HG03196 (cell line): ENCODE results near the gene NSD2.
"Not testable (repeated sequence)": the region's sequence is repeated elsewhere in the genome, so short reads cannot be mapped to it uniquely, and the experiment has no call there.

Experiments used
- ATAC-seq: cut with Tn5 transposase; IDR thresholded peaks from one replicate; pipeline ENCODE4 v1.9.1; 2021; ENCODE audit not compliant: unreplicated experiment

The NSD2 gene

DNA sequence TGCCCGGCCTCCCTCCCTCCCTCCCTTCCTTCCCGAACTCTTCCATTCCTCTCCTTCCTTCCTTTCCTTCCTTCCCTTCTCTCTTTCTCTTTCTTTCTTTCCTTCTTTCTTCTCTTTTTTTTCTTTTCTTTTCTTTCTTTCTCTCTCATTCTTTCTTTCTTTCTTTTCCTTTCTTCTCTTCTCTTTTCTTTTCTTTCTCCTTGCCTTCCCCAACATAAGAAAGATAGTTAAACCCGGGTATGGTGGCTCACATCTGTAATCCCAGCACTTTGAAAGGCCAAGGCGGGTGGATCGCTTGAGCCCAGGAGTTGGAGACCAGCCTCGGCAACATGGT lies 25.4 kb downstream of the NSD2 start:
- no peak for ATAC-seq

DNA sequence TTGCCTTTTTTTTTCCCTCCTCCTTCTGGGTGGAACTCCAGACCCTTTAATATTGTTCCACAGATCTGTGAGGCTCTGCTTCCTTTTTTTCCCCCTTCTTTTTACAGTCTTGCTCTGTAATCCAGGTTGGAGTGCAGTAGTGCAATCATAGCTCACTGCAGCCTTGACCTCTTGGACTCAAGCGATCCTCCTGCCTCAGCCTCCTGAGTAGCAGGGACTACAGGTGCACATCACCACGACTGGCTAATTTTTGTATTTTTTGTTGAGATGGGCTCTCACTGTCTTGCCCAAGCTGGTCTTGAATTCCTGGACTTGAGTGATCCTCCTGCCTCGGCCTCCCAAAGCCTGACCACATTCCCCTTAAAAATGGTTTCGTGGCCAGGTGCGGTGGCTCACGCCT lies 26.8 kb downstream of the NSD2 start:
- no peak for ATAC-seq

DNA sequence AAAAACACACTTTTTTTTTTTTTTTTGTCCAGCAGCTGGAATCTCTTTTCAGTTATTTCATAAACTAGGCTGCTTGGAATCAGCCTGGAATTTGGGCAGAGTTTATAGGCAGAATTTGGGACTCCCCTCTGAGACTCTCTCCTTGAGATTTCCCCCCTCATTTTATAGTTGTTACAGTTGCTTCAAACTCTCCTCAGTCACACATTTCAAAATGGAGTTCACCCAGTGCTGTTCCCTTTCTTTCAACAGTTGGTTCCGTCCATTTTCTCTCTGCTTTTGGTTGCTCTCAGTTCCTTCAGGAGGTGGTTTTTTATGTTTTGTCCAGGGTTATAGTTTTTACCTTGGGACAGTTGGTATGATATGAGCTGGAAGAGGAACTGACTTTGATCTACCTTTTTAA lies 27.5 kb downstream of the NSD2 start:
- ATAC-seq = no peak

DNA sequence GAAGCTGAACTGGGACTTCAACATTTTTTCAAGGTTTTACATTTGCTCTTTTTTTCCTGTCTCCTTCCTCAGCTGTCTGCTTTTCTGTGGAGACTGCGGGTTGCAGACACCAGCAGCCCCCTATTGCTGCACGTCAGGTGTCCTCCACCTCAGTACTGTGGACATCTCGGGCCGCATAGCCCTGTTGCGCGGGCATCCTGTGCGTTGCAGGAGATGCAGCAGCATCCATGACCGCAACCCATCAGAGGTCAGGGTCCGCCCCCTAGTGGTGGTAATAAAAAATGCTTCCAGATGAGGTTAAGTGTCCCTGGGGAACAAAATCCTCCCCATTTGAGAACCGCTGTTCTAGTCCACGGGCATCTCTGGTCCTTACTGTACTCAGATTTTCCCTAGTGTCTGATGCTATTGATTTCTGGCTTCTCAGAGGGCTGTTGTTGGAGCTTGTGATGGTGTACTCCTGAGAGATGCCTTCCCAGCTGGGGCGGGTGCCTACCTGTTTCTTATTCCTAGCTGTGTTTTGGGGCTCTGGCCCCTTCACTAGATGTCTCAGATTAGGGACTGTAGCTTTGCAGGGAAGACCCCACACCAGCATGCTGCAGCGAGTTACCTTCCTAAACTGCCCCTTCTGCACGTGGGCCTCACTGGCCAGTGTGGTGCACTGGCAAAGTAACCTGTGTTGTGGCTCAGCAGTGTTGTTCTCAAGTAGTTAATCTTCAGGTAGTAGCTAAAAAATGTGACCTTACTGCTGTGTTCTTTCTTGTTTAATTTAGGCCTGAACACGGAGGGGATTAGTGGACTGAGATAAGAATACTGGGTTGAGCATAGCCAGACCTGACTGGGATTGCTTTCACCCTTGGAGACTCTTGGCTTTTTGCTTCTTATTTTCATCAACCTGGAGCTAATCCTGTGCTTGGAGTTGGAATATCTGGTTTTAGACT lies 28.2 kb downstream of the NSD2 start:
- ATAC-seq = peak; percentile 67

DNA sequence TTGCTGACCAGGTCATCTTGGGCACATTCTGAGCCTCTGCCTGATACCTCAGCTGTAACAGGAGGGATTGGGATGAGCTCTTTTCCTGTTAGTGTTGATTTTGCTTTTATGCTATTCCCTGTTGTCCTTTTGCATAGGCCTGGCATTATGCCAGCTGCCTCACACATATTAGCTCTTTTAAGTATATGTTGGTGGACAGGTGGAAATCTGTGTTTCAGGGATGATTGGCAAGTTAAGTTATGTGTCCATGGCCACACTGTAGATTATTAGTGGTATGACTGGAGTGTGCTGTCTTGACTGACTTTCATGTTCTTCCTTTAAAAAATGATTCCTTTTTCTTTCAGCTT lies 28.9 kb downstream of the NSD2 start:
- ATAC-seq = no peak

DNA sequence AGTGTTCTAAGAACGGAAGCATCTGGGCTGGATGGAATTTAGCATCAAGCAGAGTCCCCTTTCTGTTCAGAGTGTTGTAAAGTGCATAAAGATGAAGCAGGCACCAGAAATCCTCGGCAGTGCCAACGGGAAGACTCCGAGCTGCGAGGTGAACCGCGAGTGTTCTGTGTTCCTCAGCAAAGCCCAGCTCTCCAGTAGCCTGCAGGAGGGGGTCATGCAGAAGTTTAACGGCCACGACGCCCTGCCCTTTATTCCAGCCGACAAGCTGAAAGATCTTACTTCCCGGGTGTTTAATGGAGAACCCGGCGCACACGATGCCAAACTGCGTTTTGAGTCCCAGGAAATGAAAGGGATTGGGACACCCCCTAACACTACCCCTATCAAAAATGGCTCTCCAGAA lies 29.4 kb downstream of the NSD2 start:
- ATAC-seq = no peak

DNA sequence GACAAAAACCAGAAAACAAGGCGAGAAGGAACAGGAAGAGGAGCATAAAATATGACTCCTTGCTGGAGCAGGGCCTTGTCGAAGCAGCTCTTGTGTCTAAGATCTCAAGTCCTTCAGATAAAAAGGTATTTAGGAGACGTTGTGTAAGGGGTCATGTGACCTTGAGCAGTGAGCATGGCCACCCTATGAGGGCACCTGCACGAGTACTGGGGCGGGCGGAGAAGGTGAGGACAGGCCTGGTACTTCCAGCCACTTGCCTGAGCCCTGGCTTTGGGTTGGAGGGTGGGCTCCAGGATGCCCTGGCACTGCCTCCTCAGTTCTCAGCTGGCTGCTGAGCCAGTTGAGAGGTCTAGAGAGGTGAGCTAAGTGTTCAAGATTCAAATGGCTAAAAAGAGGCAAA lies 29.9 kb downstream of the NSD2 start:
- ATAC-seq = no peak

DNA sequence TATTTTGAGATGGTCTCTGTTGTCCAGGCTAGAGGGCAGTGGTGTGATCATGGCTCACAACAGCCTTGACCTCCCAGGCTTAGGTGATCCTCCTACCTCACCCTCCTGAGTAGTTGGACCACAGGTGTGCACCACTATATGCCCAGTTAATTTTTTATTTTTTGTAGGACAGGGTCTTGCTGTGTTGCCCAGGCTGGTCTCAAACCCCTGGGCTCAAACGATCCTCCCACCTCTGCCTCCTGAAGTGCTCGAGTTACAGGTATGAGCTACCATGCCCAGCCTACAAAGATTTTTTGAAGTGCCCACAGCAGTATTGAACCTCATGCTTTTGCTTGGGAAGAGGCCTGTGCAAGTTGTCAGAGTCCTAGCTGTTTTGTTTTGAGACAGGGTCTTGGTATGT lies 31.1 kb downstream of the NSD2 start:
- no peak for ATAC-seq

DNA sequence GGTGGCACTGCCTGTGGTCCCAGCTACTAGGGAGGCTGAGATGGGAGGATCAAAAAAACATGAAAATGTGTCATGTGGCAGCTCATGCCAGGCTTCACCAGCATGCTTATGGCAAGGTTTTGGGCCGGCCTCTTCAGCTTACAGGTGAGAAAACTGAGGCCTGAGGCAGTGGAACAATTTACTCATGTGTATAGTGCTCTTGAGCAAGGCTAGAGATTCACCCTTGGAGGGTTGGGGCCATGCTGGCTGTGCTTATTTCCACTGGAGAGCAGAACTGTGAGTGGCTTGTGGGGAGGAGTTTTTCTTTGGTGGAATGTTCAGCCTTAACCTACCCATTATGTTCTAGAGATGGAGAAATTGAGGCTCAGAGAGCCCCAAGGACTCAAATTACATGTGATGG lies 31.8 kb downstream of the NSD2 start:
- no peak for ATAC-seq

DNA sequence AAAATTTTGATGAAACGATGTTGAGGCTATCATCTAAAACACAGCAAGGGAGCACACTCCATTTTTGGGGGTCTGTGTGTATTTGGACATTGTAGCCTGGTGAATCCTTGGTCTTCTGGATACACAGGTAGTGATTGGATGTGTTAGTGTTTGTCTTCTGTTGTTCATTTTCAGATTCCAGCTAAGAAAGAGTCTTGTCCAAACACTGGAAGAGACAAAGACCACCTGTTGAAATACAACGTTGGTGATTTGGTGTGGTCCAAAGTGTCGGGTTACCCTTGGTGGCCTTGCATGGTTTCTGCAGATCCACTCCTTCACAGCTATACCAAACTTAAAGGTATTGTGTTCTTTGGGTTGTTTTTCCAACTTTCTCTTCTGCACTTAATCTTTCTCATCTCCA lies 32.8 kb downstream of the NSD2 start:
- no peak for ATAC-seq

DNA sequence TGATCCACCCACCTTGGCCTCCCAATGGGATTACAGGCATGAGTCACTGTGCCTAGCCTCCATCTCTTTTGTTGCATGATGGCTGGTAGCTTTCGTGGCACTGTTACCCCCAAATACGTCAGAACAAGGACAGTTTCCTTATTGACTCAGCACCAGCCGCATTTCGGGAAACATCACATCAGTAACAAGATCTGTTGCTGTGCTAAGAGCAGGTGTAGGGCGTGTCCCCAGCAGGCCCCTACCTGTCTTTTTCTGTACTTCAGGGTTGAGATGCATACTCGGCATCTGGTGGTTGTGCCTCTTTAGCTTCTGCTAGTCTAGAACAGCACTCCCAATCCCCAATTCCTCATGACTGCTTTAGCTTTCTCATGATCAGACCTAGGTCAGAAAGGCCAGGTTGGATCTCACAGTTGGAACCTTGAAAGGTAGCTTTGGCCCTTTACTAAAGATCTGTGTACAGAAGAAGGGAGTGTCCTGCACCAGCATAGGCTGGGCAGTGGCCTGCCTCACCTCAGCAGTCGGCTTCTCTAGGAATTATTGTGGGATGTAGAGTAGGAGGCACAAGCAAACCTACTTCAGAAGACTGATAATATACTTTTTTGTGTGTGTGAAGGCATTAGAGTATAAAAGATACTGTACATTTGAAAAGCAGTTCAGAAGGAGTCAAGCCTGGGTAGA lies 36.8 kb downstream of the NSD2 start:
- ATAC-seq = no peak

DNA sequence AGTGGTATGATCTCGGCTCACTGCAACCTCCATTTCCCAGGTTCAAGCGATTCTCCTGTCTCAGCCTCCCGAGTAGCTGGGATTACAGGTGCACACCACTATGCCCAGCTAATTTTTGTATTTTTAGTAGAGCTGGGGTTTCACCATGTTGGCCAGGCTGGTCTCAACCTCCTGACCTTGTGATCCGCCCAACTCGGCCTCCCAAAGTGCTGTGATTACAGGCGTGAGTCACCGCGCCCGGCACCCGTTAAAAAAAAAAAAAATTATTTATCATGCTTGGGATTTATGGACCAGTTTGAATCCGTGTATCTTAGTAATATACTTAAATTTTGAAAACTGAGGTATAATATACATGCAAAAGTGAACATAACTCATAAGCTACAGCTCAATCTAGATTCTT lies 38.5 kb downstream of the NSD2 start:
- ATAC-seq = not testable (repeated sequence)

DNA sequence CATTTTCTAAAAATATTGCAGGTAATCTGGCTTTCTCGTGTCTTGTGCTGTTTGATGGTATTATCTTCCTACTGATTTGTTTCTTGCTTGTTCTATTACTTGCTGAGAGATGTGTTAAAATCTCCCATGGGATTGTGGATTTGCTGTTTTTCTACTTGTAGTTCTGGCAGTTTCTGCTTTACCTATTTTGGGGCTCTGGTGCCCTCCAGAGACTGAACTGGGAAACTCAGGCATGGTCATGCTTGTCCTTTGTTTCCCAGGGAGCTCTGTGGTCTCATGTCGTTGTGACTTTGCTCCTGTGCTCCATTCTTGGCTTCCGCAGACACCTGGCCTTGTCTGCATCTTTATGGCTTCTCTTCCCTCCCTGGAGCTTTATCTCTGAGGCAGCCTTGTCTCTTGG lies 39.5 kb downstream of the NSD2 start:
- no peak for ATAC-seq

DNA sequence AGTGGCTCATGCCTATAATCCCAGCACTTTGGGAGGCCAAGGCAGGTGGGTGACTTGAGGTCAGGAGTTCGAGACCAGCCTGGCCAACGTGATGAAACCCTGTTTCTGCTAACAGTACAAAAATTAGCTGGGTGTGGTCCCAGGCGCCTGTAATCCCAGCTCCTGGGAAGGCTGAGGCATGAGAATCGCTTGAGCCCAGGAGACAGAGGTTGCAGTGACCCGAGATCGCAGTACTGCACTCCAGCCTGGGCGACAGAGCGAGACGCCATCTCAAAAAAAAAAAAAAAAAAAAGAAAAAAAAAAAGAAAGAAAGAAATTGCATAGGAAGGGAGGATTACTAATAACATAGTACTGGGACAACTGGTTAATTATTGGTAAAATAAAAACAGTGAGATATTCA lies 40.1 kb downstream of the NSD2 start:
- ATAC-seq = not testable (repeated sequence)

DNA sequence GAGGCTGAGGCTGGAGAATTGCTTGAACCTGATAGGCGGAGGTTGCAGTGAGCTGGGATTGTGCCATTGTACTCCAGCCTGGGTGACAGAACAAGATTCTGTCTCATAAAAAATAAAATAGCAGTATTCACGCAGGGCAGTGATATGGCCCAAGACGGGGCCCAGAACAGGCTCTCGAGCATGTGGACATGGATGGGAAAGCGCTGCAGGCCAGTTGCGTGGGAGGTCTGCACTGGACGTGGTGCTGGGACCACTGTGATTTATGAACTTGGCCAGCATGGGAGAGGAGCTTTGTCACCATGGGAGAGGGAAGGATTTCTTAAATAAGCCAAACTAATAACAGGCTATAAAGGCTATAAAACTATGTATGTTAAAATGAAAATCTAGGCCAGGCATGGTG lies 51.6 kb downstream of the NSD2 start:
- ATAC-seq = no peak

DNA sequence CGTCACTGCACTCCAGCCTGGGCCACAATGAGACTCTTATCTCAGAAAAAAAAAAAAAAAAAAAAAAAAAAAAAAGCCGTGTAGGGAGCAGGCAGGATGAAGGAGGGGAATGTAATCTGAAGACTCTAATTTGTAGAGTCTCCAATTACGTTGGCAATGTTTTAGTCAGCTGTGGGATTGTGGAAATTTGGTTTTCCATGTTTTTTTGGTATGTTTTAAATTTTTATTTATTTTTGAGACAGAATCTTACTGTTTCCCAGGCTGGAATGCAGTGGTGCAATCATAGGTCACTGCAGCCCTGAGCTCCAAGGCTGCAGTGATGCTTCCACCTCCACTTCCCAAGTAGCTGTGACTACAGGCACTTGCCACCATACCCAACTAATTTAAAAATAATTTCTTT lies 56.5 kb downstream of the NSD2 start:
- ATAC-seq = no peak

DNA sequence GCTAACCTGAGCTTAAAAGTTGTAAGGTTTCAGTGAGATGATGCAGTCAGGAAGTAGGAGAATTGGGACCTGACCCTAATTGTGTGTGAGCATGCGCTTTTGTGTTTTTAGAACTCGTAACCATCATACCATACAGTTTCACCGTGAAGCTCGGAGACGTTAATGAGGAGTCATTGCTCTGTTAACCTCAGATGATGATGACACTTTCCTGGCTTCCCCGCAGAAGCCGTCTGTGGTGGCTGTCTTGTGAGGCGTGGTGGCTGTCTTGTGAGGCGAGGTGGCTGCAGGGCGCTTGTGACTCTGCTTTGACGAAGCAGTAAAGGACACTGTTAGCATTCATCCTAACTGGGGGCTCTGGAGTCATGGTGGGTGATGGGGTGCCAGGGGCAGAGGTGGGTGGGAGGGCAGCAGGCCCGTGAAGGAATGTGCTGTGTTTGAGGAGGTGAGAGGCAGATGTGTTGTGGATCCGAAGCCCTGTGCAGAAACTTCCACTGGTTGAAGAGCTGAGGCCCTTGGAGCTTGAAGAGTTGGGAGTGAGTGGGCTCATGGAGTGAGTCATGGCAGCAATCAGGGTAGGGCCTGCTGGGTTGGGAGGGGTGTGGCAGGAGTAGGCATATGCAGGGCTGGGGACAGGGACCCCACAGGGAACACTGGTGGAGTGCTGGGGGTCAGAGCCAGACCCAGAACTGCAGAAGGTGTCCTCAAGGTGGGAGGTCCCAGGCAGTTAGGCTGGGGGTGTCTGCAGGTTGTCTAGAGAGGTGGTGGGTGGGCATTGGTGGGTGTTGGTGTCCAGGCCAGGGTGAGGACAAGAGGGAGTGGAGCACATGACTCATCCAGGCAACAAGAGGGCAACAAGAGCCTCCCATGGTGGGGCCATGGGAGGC lies 57.4 kb downstream of the NSD2 start:
- ATAC-seq = no peak

DNA sequence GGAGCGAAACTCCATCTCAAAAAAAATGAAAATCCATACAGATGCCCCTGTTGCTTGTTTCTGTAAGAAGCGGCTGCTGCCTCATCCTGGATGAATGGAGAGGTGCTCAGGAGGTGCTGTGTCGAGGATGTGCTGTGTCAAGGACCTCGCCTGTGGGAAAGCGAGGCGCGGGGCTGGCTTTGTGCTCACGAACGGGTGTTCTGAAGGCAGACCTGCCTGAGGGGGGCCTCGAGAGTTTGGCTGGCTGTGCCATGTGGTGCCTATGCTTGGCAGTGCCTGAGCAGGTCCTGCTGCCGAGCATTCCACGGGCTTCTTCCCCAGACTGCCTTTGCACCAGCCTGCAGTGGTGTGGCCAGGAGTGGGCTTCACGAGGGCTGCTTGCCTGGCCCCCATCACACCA lies 61.5 kb downstream of the NSD2 start:
- ATAC-seq = no peak

DNA sequence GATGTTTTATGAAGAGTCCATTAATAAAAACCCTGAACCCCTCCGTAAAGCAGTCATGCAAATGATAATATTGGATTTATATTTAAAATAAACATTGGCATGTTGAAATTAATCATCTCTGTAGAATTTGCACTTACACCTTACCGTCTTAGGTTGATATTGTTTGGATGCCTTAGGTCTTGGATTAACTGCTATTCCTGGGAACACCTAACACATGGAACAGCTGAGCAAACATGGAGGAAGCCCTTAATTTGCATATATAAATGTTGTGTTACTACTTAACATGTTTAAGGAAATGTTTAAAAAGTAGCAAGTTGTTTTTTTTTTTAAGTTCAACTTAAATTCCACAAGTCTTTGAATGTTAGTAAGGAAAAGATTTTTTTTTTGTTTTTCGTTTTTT lies 62.5 kb downstream of the NSD2 start:
- no peak for ATAC-seq

DNA sequence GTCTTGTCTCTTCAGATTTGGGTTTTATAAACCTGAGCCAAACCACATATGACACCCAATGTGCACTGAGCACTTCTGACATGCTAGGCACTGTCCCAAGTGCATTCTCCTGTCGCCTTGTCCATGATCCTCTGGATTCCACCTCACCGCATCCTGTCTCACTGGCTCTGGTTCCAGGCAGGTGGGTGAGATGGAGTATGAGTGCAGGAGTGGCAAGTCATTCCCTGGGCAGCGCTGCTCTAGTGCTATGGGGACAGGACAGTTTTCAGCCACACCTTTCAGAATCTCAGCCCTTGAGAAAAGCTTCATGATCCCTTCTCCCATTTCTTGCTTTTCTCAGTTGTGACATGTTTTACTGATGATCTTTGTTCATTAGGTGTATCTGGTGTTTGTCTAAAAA lies 66.4 kb downstream of the NSD2 start:
- ATAC-seq = no peak

DNA sequence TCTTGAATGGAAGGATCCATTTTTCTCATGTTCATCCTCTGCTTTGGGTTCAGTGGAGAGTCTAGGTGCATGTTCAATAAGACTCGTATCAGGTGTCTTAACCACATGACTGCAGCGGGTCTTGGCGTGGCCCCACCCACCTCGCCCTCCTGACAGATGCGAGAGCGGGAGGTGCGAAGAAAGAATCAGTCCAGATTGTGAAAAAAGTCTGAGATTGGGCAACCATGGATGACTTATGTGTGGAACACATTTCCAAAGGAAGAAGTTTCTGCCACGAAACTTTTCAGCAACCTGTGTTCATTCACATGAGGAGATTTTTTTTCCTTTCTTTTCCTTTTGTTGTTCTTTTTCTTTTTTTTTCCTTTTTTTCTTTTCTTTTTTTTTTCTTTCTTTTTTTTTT lies 66.8 kb downstream of the NSD2 start:
- no peak for ATAC-seq
